Fibroblast of mammary gland (primary cell): ENCODE results near the gene UNC80.

ENCODE experiments used
- DNase-seq: peaks from one replicate; pipeline ENCODE4 v3.0.0-alpha.2; 2010; ENCODE audit warnings: low read depth
- H3K4me3 ChIP-seq: 2 replicates; pipeline ENCODE4 v1.5.1; 2011; ENCODE audit warnings: low read depth, mild to moderate bottlenecking, low read length, moderate library complexity; ENCODE audit not compliant: control insufficient read depth
- TF ChIP-seq, protein P1 (sequence below): conservative IDR thresholded peaks from 2 replicates; pipeline ENCODE4 v1.5.1; 2011; ENCODE audit warnings: low read depth, low read length, inconsistent platforms; ENCODE audit not compliant: control insufficient read depth, insufficient read depth

The UNC80 gene

DNA sequence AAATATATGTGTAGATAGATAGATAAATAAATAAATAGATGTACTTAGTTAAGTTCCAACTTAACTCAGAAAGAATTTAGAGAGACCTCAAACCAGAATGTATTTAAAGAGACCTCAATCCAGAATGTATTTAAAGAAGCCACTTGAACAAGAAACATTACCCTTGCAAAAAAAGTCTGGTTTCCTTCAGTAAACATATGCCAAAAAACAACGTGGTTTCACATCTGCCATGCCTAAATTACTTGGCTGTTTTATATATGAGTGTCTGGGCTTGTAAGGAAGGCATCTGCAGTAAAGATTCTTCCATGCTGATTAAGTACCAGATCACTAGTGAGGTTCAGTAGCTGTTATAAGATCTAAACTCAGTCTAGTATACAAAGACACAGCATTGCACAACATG, 201.7 kb downstream of the UNC80 start:
- DNase-seq: peak; percentile 3
- TF ChIP-seq, protein P1, sequence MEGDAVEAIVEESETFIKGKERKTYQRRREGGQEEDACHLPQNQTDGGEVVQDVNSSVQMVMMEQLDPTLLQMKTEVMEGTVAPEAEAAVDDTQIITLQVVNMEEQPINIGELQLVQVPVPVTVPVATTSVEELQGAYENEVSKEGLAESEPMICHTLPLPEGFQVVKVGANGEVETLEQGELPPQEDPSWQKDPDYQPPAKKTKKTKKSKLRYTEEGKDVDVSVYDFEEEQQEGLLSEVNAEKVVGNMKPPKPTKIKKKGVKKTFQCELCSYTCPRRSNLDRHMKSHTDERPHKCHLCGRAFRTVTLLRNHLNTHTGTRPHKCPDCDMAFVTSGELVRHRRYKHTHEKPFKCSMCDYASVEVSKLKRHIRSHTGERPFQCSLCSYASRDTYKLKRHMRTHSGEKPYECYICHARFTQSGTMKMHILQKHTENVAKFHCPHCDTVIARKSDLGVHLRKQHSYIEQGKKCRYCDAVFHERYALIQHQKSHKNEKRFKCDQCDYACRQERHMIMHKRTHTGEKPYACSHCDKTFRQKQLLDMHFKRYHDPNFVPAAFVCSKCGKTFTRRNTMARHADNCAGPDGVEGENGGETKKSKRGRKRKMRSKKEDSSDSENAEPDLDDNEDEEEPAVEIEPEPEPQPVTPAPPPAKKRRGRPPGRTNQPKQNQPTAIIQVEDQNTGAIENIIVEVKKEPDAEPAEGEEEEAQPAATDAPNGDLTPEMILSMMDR: no peak
- no peak overlapping the region for H3K4me3 ChIP-seq

DNA sequence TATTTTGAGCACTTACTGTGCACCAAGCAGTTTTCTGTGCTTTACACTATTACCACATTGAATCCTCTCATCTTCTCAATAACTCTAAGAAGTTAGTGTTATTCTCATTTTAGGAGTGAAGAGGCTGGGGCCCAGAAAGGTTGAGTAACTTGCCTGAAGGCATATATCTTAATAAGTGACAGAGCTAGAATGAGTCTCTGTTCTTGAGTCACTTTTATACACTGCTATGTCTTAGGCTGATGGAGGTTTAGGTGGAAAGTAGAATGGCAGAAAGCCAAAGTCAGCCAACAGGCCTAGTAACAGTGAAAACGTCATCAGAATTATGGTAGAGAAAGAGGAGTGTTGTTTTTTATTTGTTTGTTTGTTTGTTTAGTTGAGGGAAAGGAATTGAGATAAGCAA, 202.9 kb downstream of the UNC80 start:
- peak; percentile 24 for DNase-seq
- TF ChIP-seq, protein P1: no peak
- no peak overlapping the region for H3K4me3 ChIP-seq

DNA sequence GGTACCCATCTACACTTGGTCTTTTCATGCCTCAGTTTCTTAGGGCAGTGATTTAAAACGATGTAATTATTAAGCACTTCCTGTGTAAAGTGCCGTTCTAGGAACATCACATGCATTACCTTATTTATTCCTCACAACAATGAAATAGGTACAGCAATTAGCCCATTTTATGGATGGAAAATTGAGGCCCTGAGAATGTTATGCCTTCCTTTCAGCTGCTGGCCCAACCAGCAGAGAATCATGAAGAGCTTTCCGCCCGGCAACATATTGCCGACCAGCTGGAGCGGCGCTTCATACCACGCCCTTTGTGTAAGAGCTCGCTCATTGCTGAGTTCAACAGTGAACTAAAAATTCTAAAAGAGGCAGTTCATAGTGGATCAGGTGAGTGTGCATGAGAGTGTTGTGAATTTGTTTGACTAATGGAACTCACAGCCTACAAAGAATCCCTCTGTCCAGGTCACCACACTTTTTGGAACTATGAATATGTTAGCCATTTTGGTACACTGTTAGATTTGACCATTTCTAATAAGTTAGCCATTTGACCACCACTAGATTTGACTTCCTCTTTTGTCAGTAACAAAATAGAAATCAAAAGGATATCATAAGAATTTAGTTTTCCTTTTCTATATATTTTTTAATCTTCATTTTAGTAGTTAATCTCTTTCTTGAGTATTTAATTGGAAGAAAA, 205.2 kb downstream of the UNC80 start:
- no peak overlapping the region for H3K4me3 ChIP-seq
- TF ChIP-seq, protein P1: no peak
- no peak for DNase-seq

DNA sequence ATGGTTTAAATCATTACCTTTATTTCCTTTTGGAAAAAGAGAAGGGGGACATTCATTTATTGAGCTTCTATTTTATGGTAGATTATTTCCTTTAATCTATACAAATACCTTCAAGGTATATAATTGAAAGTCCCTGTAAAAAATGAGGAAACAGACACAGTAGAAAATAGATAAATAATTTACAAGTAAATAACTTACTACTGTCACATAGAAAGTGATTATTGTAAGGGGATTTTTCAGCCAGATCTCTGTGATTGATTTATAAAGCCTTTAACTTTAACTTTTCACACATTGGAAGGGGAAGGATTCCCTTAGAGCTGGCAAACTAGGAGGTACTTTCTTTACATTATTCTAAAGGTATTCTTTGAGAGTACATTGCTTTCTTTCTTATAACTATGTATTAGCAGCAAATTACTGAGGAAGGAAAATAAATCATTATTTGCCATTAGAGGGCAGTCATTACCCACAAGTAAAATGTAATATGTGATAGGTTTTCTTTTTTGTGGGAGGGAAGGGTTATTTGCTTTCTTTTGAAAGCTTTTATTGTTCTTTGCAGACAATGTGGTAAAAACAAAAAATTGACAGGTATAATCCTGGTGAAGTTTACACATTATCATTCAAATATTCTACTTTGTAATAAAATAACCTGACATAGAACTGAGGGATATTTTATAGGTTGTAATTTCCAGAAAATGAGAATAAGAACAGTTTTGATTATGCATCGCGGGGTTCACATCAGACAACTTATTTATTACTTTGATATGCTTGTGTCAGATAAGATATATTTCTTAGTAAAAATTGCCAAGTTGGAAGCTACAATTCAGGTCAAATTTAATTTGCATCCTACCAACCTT, 206.0 kb downstream of the UNC80 start:
- DNase-seq: peak; percentile 41
- TF ChIP-seq, protein P1: peak; percentile 38
- no peak overlapping the region for H3K4me3 ChIP-seq

DNA sequence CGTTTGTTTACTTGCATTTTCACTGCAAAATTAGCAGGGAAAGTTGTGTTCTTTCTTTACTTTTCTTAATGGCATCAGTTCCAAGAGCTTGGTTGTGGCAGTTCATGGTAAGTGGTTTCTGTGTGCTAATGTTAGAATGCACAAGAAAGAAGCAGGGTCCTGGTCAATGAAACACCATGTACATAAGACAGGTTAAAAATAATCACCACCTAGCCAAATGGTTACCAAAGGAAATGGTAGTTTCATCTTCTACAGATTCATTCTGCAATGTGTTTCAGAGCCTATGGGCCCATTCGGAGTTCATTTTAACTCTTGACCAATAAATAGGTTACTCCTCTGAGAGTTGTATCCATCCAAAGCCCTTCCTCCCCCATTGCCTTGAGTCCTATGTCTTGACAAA, 212.7 kb downstream of the UNC80 start:
- H3K4me3 ChIP-seq: no peak overlapping the region
- TF ChIP-seq, protein P1: no peak
- DNase-seq: no peak

DNA sequence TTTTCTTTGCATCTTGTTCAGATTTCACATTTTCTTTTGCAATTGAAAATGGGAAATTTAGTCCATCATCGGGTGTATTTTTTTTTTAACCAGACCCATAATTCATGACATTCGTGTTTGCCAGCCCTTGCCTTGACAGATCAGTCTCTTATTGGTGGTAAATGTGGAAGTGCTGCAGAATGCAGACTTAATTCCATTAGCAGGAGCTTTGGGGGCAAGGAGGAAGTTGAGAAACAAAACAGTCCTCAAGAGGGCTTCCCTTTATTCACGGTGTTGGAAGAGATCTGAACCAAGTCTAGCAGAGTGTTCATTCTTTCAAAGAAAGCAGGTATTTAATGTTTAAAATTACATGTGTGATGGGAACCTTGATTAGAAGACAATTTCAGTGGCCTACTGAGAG, 214.2 kb downstream of the UNC80 start:
- TF ChIP-seq, protein P1: no peak
- DNase-seq: no peak
- H3K4me3 ChIP-seq: no peak overlapping the region
